ENCODE data around the gene HNF1A.
"Not testable (repeated sequence)": the region's sequence is repeated elsewhere in the genome, so short reads cannot be mapped to it uniquely, and the experiment has no call there.

Gene HNF1A

DNA sequence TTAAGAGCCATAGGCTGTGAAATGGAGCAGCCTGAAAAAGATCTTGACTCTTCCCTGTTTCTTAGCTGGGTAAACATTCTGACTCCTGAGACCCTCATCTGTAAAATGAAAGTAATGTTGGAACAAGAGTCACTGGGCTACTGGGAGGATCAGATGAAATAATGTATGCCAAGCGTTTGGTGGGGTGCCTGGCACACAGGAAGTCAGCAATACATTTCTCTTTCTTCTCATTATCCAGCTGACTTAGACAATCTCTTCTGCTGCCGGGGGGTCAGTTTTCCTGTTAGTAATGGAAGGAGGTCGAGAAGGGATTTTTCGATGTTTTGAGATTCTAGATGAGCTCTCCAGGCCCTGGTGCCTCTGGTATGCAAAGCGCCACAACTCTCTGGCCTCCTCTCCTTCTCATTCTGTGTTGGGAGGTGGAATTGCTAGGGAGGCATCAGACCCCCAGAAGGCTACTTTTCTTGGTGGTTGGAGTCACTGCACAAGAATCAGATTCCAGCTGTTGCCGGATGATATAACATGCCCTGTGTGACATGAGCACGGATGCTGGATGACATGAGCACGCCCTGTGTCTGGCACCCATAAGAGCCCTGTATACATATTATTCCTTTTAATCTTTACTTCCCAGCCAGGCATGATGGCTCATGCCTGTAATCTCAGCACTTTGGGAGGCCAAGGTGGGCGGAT lies 56.4 kb downstream of the HNF1A start:
- Histone ChIP-seq H3K36me3 (ENCODE audit: control insufficient read depth, insufficient read depth, low read length) (no peaks in the 10 kb centered on the region), H3K9ac (ENCODE audit: low read length) (no peak overlapping the region), H3K9me3 (ENCODE audit: control insufficient read depth, insufficient read depth, low read depth, low read length) (no peaks in the 10 kb centered on the region), H3K27ac (ENCODE audit: low read depth, low read length) (no peak overlapping the region), H3K4me3 (ENCODE audit: low read depth, low read length) (no peak overlapping the region), H3K27me3 (ENCODE audit: control insufficient read depth, insufficient read depth, low read length) (no peaks in the 10 kb centered on the region), H3K4me1 (ENCODE audit: control insufficient read depth, insufficient read depth, low read length) (peaks cover 6% of the 10 kb centered on the region)

DNA sequence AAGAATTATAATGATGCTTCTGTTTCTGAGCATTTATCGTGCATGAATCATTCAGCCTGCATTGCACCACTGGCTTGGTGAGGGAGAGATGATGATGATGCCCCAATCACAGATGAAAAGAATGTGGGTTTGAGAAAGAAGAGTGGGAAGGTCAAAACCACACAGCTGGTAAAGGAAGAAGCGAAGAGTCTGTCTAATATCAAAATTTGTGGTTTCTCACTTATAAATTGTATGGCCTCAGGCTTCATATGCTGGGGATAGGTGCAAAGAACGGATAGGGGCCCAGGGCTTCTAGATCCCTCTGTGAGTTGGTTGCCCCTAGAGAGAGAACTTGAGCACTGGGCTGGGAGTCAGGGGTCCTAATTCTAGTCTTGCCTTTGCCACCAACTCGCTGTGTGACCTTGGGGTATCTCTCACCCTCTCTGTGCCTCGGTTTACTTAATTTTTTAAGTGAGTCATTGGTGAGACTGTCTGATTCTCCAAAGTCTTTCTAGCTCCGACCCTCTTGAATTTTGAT lies 58.5 kb downstream of the HNF1A start:
- H3K4me3 ChIP-seq (ENCODE audit: low read depth, low read length) = no peak overlapping the region
- no peaks in the 10 kb centered on the region for H3K36me3 ChIP-seq (ENCODE audit: control insufficient read depth, insufficient read depth, low read length)
- H3K27ac ChIP-seq (ENCODE audit: low read depth, low read length) = no peak overlapping the region
- H3K4me1 ChIP-seq (ENCODE audit: control insufficient read depth, insufficient read depth, low read length) = no peaks in the 10 kb centered on the region
- H3K9ac ChIP-seq (ENCODE audit: low read length) = no peak overlapping the region
- no peaks in the 10 kb centered on the region; the same call in 1 of the 2 replicates for H3K27me3 ChIP-seq (ENCODE audit: control insufficient read depth, insufficient read depth, low read length)
- no peaks in the 10 kb centered on the region for H3K9me3 ChIP-seq (ENCODE audit: control insufficient read depth, insufficient read depth, low read depth, low read length)

GRCh38 chr12:121038861-121039668 lies 60.7 kb downstream of the HNF1A start, which contains the start of gene OASL:
TSS of gene OASL (minus strand) at chr12:121039246. CDS start at chr12:121038971, 275 bp downstream.
- H3K36me3 ChIP-seq (ENCODE audit: control insufficient read depth, insufficient read depth, low read length) = no peaks in the 10 kb centered on the region
- no peak within 1 kb of the TSS for H3K9ac ChIP-seq (ENCODE audit: low read length)
- no peaks in the 10 kb centered on the region for H3K9me3 ChIP-seq (ENCODE audit: control insufficient read depth, insufficient read depth, low read depth, low read length)
- H3K4me1 ChIP-seq (ENCODE audit: control insufficient read depth, insufficient read depth, low read length) = no peaks in the 10 kb centered on the region
- no peak within 1 kb of the TSS for H3K4me3 ChIP-seq (ENCODE audit: low read depth, low read length)
- H3K27me3 ChIP-seq (ENCODE audit: control insufficient read depth, insufficient read depth, low read length) = no peaks in the 10 kb centered on the region; the same call in 1 of the 2 replicates
- no peak within 1 kb of the TSS for H3K27ac ChIP-seq (ENCODE audit: low read depth, low read length)

- Histone ChIP-seq H3K27ac (ENCODE audit: low read depth, low read length) (no peak overlapping the region), H3K4me3 (ENCODE audit: low read depth, low read length) (no peak overlapping the region), H3K4me1 (ENCODE audit: control insufficient read depth, insufficient read depth, low read length) (0 out of 2 replicates have a peak, but pooled peaks cover 2% of the 10 kb centered on the region), H3K36me3 (ENCODE audit: control insufficient read depth, insufficient read depth, low read length) (no peaks in the 10 kb centered on the region), H3K9me3 (ENCODE audit: control insufficient read depth, insufficient read depth, low read depth, low read length) (no peaks in the 10 kb centered on the region), H3K27me3 (ENCODE audit: control insufficient read depth, insufficient read depth, low read length) (no peaks in the 10 kb centered on the region; the same call in 1 of the 2 replicates), H3K9ac (ENCODE audit: low read length) (no peak overlapping the region)
Measured at GRCh38 chr12:121043067-121043466, 64.7 kb downstream of the HNF1A start.

DNA sequence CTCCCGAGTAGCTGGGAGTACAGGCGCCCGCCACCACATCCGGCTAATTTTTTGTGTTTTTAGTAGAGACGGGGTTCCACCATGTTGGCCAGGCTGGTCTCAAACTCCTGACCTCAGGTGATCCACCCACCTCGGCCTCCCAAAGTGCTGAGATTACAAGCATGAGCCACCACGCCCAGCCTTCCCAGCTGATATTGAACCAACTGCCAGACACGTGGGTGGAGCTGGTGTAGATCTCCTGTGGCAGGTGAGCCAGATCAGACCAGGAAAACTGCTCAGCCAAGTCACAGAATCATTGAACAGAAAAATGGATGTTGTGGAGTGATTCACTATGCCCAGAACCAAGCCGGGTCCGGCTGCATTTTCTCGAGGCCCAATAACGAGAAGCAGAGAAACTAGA lies 69.1 kb downstream of the HNF1A start:
- H3K36me3 ChIP-seq (ENCODE audit: control insufficient read depth, insufficient read depth, low read length); H3K4me3 ChIP-seq (ENCODE audit: low read depth, low read length); H3K9me3 ChIP-seq (ENCODE audit: control insufficient read depth, insufficient read depth, low read depth, low read length); H3K27me3 ChIP-seq (ENCODE audit: control insufficient read depth, insufficient read depth, low read length); H3K4me1 ChIP-seq (ENCODE audit: control insufficient read depth, insufficient read depth, low read length); H3K9ac ChIP-seq (ENCODE audit: low read length); H3K27ac ChIP-seq (ENCODE audit: low read depth, low read length): not testable (repeated sequence)

DNA sequence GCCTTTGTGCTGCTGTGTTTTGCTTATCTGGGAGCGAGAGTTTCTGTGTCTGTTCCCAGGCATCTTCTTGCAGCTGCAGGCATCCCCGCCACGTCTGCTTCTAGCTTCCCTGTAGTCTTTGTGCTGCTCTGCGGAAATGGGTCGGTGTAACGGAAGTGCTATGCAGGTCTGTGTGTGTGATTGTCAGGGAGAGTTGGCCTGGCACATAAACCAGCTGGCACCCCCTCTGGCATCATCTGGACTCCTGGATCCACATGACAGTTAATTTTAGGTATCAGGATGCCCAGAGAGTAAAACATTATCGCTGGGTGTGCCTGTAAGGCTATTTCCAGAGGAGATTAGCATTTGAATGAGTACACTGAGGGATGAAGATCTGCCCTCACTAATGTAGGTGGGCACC lies 70.1 kb downstream of the HNF1A start:
- Histone ChIP-seq H3K9me3 (ENCODE audit: control insufficient read depth, insufficient read depth, low read depth, low read length) (no peaks in the 10 kb centered on the region), H3K4me3 (ENCODE audit: low read depth, low read length) (no peak overlapping the region), H3K36me3 (ENCODE audit: control insufficient read depth, insufficient read depth, low read length) (no peaks in the 10 kb centered on the region), H3K9ac (ENCODE audit: low read length) (no peak overlapping the region), H3K27ac (ENCODE audit: low read depth, low read length) (no peak overlapping the region), H3K27me3 (ENCODE audit: control insufficient read depth, insufficient read depth, low read length) (no peaks in the 10 kb centered on the region), H3K4me1 (ENCODE audit: control insufficient read depth, insufficient read depth, low read length) (0 out of 2 replicates have a peak, but pooled peaks cover 2% of the 10 kb centered on the region)

DNA sequence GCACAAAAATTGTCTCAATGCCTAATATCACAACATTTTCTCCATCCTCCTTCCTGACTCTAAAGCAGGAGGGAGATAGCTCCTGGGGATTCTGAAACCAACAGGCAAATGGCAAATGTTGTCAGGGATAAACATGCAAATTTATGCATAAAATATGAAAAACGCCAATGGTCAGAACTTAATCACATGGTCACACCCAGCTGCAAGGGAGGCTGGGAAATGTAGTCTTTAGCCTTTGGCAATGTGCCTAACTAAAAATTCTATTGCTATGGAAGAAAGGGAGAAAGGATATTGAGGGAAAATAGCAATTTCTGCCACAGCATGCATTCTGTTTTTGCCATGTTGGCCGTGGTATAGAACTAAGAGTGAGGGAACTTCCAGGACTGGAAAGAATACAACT lies 72.4 kb downstream of the HNF1A start:
- H3K36me3 ChIP-seq (ENCODE audit: control insufficient read depth, insufficient read depth, low read length) = no peaks in the 10 kb centered on the region
- H3K4me1 ChIP-seq (ENCODE audit: control insufficient read depth, insufficient read depth, low read length) = 0 out of 2 replicates have a peak, but pooled peaks cover 2% of the 10 kb centered on the region
- no peak overlapping the region for H3K4me3 ChIP-seq (ENCODE audit: low read depth, low read length)
- no peak overlapping the region for H3K9ac ChIP-seq (ENCODE audit: low read length)
- no peak overlapping the region for H3K27ac ChIP-seq (ENCODE audit: low read depth, low read length)
- no peaks in the 10 kb centered on the region for H3K27me3 ChIP-seq (ENCODE audit: control insufficient read depth, insufficient read depth, low read length)
- H3K9me3 ChIP-seq (ENCODE audit: control insufficient read depth, insufficient read depth, low read depth, low read length) = no peaks in the 10 kb centered on the region
